SU-DHL-6 (cell line): ENCODE results near the gene NDUFA3.

Experiments used
- EZH2phosphoT487 ChIP-seq: fragments of 200-600 bp; sonication (generic), shearing (Covaris generic); conservative IDR thresholded peaks from 2 replicates; pipeline ENCODE4 v1.6.1; 2018; ENCODE audit warnings: mild to moderate bottlenecking, antibody characterized with exemption, low read length, moderate library complexity, mixed read lengths
- TF ChIP-seq, protein P1 (sequence below): fragments of 200-600 bp; sonication (generic); IDR thresholded peaks from one replicate; pipeline ENCODE4 v1.5.1; 2017; ENCODE audit warnings: antibody characterized with exemption, mild to moderate bottlenecking, low read length, moderate library complexity; ENCODE audit not compliant: insufficient read depth, poor library complexity, severe bottlenecking

DNA sequence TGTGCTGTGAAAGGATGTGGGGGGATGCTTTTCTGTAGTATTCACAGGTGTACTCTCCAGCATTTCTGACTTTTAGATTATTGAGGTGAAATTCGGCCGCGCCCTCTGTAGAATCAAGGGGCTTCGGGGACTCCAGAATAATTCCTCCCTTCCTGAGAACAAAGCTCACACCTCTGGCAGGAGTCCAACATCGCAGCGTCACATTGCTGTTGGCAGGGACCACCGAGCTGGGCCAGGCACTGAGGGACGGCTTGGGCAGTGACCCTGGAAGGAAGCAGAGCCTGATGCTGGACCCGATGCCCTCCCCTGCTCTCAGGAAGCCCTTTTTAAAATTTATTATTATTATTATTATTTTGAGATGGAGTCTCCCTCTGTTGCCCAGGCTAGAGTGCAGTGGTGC, 27.8 kb upstream of the NDUFA3 start:
- TF ChIP-seq, protein P1, sequence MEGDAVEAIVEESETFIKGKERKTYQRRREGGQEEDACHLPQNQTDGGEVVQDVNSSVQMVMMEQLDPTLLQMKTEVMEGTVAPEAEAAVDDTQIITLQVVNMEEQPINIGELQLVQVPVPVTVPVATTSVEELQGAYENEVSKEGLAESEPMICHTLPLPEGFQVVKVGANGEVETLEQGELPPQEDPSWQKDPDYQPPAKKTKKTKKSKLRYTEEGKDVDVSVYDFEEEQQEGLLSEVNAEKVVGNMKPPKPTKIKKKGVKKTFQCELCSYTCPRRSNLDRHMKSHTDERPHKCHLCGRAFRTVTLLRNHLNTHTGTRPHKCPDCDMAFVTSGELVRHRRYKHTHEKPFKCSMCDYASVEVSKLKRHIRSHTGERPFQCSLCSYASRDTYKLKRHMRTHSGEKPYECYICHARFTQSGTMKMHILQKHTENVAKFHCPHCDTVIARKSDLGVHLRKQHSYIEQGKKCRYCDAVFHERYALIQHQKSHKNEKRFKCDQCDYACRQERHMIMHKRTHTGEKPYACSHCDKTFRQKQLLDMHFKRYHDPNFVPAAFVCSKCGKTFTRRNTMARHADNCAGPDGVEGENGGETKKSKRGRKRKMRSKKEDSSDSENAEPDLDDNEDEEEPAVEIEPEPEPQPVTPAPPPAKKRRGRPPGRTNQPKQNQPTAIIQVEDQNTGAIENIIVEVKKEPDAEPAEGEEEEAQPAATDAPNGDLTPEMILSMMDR = no peak
- no peak for TF ChIP-seq EZH2phosphoT487
